Smooth muscle cell (in vitro differentiated cells): ENCODE data around the gene TMEM253. TPM values are rescaled to one million over a fixed set of nuclear protein-coding genes. Genes with fewer than 3 reads are reported as not detected.

ENCODE experiments used
- DNase-seq: peaks from one replicate; lab custom pipeline; 2025; ENCODE audit not compliant: unreplicated experiment; lab: John Stamatoyannopoulos, UW
- H2AFZ ChIP-seq: fragments of 200-600 bp; sonication (generic); 2 replicates; pipeline ENCODE4 v1.6.0; 2016; ENCODE audit warnings: antibody characterized with exemption, low read depth, mild to moderate bottlenecking
- H3F3A ChIP-seq: fragments of 200-600 bp; sonication (generic); 2 replicates; pipeline ENCODE4 v1.6.0; 2017; ENCODE audit warnings: antibody characterized with exemption, low read depth
- H3K27ac ChIP-seq: fragments of 200-600 bp; sonication (generic); 2 replicates; pipeline ENCODE4 v1.5.1; 2016; ENCODE audit warnings: low read depth, mild to moderate bottlenecking
- H3K27me3 ChIP-seq: fragments of 200-600 bp; sonication (generic); 2 replicates; pipeline ENCODE4 v1.6.1; 2016; ENCODE audit warnings: low read depth, mild to moderate bottlenecking
- H3K36me3 ChIP-seq: fragments of 200-600 bp; sonication (generic); 2 replicates; pipeline ENCODE4 v1.5.1; 2016; ENCODE audit warnings: low read depth
- H3K4me1 ChIP-seq: fragments of 200-600 bp; sonication (generic); 2 replicates; pipeline ENCODE4 v1.5.1; 2016; ENCODE audit warnings: low read depth
- H3K4me2 ChIP-seq: fragments of 200-600 bp; sonication (generic); 2 replicates; pipeline ENCODE4 v1.6.0; 2016; ENCODE audit warnings: mild to moderate bottlenecking
- H3K4me3 ChIP-seq: fragments of 200-600 bp; sonication (generic); 2 replicates; pipeline ENCODE4 v1.5.1; 2016; ENCODE audit warnings: mild to moderate bottlenecking
- H3K79me2 ChIP-seq: fragments of 200-600 bp; sonication (generic); 2 replicates; pipeline ENCODE4 v1.6.0; 2016; ENCODE audit warnings: low read depth, mild to moderate bottlenecking
- H3K9ac ChIP-seq: fragments of 200-600 bp; sonication (generic); 2 replicates; pipeline ENCODE4 v1.6.0; 2016; ENCODE audit warnings: low read depth
- H3K9me3 ChIP-seq: fragments of 200-600 bp; sonication (generic); replicated peaks from 2 replicates; pipeline ENCODE4 v1.5.1; 2016; ENCODE audit warnings: low read depth
- H4K20me1 ChIP-seq: fragments of 200-600 bp; sonication (generic); 2 replicates; pipeline ENCODE4 v1.6.0; 2016; ENCODE audit warnings: low read depth
- WGBS: methylation state at CpG from one replicate; pipeline ENCODE4 v1.1.7; 2016; ENCODE audit warnings: low lambda C conversion rate; 5-methylcytosine and 5-hydroxymethylcytosine counted together
- polyA plus RNA-seq: library from polyadenylated mRNA; unstranded; fragments of >200 nt; fragmentation: Nextera tagmentation; extraction: Ambion mirVana; gene quantifications from 2 replicates; pipeline ENCODE4 v1.2.1, GENCODE V29; 2016
- total RNA-seq: library from RNA; depleted of rRNA; stranded (reverse); fragments of >200 nt; gene quantifications from 2 replicates; pipeline ENCODE4 v1.2.3, GENCODE V29; 2014
- TF ChIP-seq, protein P1 (sequence below): fragments of 200-600 bp; sonication (generic); IDR thresholded peaks from 2 replicates; pipeline ENCODE4 v1.5.1; 2017; ENCODE audit warnings: borderline replicate concordance, mild to moderate bottlenecking, antibody characterized with exemption; ENCODE audit not compliant: insufficient read depth, poor library complexity, severe bottlenecking

Gene TMEM253
- total and polyA plus RNA-seq, 2 experiments from 2014 or later = 0.41 to 1.0 TPM

DNA sequence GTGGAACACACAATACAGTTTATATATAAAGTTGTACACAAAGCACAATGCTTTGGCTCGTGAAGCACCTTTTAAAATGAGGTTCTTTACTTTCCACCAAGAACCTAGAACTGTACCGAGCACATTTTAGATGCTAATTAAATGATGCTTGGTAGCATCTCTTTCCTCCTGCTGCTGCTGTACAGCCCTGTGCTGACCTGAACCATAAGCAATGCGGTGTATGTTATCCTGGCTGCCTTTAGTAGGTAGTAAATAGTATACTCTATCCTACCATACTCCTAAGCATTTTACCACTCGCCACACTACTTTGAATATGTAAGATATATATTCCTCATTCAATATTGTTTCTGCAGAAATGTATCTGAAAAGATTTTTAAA, 46.1 kb upstream of the TMEM253 start:
- no peaks in the 10 kb centered on the region for H3K4me1 ChIP-seq
- DNase-seq = no peak
- H3K4me3 ChIP-seq = no peak overlapping the region
- H3K27me3 ChIP-seq = no peaks in the 10 kb centered on the region
- H3K27ac ChIP-seq = no peak overlapping the region
- no peaks in the 10 kb centered on the region for H3K36me3 ChIP-seq
- H3K79me2 ChIP-seq = no peaks in the 10 kb centered on the region
- H2AFZ ChIP-seq = no peak overlapping the region
- 95% methylated on average over 4 of the region's 4 CpGs for WGBS
- H3K4me2 ChIP-seq = no peak overlapping the region
- H4K20me1 ChIP-seq = no peaks in the 10 kb centered on the region
- H3K9ac ChIP-seq = no peak overlapping the region
- TF ChIP-seq, protein P1, sequence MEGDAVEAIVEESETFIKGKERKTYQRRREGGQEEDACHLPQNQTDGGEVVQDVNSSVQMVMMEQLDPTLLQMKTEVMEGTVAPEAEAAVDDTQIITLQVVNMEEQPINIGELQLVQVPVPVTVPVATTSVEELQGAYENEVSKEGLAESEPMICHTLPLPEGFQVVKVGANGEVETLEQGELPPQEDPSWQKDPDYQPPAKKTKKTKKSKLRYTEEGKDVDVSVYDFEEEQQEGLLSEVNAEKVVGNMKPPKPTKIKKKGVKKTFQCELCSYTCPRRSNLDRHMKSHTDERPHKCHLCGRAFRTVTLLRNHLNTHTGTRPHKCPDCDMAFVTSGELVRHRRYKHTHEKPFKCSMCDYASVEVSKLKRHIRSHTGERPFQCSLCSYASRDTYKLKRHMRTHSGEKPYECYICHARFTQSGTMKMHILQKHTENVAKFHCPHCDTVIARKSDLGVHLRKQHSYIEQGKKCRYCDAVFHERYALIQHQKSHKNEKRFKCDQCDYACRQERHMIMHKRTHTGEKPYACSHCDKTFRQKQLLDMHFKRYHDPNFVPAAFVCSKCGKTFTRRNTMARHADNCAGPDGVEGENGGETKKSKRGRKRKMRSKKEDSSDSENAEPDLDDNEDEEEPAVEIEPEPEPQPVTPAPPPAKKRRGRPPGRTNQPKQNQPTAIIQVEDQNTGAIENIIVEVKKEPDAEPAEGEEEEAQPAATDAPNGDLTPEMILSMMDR = no peak
- peaks cover 5% of the 10 kb centered on the region for H3F3A ChIP-seq
- H3K9me3 ChIP-seq = no peaks in the 10 kb centered on the region

DNA sequence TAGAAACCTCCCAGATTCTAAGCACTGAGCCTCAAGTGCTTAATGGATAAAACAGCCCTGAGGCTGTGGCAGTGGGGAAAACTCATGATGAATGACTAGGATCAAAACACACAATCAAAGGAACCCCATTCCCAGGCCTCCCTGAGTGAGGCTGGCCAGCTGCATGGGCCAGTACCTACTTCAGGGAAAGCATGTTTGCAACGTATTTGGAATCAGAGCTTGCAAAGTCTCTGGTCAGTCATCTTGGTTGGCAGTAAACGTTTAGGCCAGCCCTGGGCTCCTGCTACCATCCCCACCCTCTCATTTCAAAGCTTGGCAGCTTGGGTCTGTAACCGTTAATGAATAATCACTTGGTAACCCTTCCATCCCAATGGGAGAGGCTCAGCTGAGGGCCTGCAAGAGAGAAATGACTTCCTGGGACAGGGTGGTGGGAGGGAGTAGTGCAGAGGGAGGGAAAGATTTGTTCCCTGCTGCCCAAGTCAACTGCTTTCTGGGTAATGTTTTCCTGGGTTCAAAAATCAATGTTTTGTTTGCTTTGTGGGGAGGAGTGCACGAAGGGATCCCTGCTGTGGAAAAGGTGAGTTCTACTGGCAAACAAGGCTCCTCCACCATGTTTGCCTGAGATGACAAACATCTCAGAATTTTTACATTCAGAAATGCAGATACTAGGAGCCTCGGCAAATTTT, 45.3 kb upstream of the TMEM253 start:
- no peaks in the 10 kb centered on the region for H4K20me1 ChIP-seq
- no peak for DNase-seq
- H3K4me2 ChIP-seq = no peak overlapping the region
- peaks cover 3% of the 10 kb centered on the region for H3F3A ChIP-seq
- H2AFZ ChIP-seq = no peak overlapping the region
- TF ChIP-seq, protein P1 = no peak
- no peaks in the 10 kb centered on the region for H3K4me1 ChIP-seq
- H3K4me3 ChIP-seq = no peak overlapping the region
- no peaks in the 10 kb centered on the region for H3K79me2 ChIP-seq
- H3K36me3 ChIP-seq = no peaks in the 10 kb centered on the region
- 67% methylated on average over 5 of the region's 5 CpGs for WGBS
- no peak overlapping the region for H3K9ac ChIP-seq
- no peak overlapping the region for H3K27ac ChIP-seq
- no peaks in the 10 kb centered on the region for H3K27me3 ChIP-seq
- H3K9me3 ChIP-seq = no peaks in the 10 kb centered on the region

GRCh38 chr14:21056520-21057163, 44.2 kb upstream of the TMEM253 start:
- Histone ChIP-seq H3K4me2 (no peak overlapping the region), H3K27ac (no peak overlapping the region), H4K20me1 (no peaks in the 10 kb centered on the region), H3K27me3 (no peaks in the 10 kb centered on the region), H3K36me3 (no peaks in the 10 kb centered on the region), H3K9me3 (no peaks in the 10 kb centered on the region), H3K79me2 (no peaks in the 10 kb centered on the region), H3F3A (peaks cover 3% of the 10 kb centered on the region), H2AFZ (no peak overlapping the region), H3K4me1 (no peaks in the 10 kb centered on the region), H3K9ac (no peak overlapping the region), H3K4me3 (no peak overlapping the region)
- DNase-seq = no peak
- WGBS = 95% methylated on average over 10 of the region's 10 CpGs
- TF ChIP-seq, protein P1 = no peak
